Endodermal cell (in vitro differentiated cells): ENCODE data around the gene POLR3E. TPM values are rescaled to one million over a fixed set of nuclear protein-coding genes. Genes with fewer than 3 reads are reported as not detected.
A peak's percentile ranks its signal among the peaks of the same experiment; 100 is the strongest.

Source experiments
- DNase-seq: peaks from one replicate; pipeline ENCODE4 v3.0.0-alpha.2; 2017
- H3K27ac ChIP-seq: 2 replicates; pipeline ENCODE4 v1.5.1; 2013; ENCODE audit warnings: mild to moderate bottlenecking, low read depth, low read length, moderate library complexity
- H3K27me3 ChIP-seq: 2 replicates; pipeline ENCODE4 v1.6.1; 2013; ENCODE audit warnings: mild to moderate bottlenecking, low read length, moderate library complexity; ENCODE audit not compliant: insufficient read depth, control insufficient read depth, poor library complexity, severe bottlenecking
- H3K36me3 ChIP-seq: 2 replicates; pipeline ENCODE4 v1.7.0; 2013; ENCODE audit warnings: mild to moderate bottlenecking, low read length, moderate library complexity; ENCODE audit not compliant: control insufficient read depth, insufficient read depth
- H3K4me1 ChIP-seq: one replicate; pipeline ENCODE4 v1.7.0; 2013; ENCODE audit warnings: low read length; ENCODE audit not compliant: control insufficient read depth, insufficient read depth
- H3K4me3 ChIP-seq: 2 replicates; pipeline ENCODE4 v1.5.1; 2013; ENCODE audit warnings: mild to moderate bottlenecking, low read length, moderate library complexity
- H3K9ac ChIP-seq: 2 replicates; pipeline ENCODE4 v1.6.1; 2013; ENCODE audit warnings: mild to moderate bottlenecking, low read length, moderate library complexity; ENCODE audit not compliant: poor library complexity, severe bottlenecking; ENCODE audit errors: extremely low read depth
- H3K9me3 ChIP-seq: 2 replicates; pipeline ENCODE4 v1.6.1; 2013; ENCODE audit warnings: mild to moderate bottlenecking, low read length, moderate library complexity; ENCODE audit not compliant: control insufficient read depth
- H3K27ac Mint-ChIP-seq: 2 replicates; pipeline ENCODE4 v1.8.0; 2020; ENCODE audit warnings: mixed read lengths
- H3K27me3 Mint-ChIP-seq: 2 replicates; pipeline ENCODE4 v1.8.0; 2021; ENCODE audit warnings: mild to moderate bottlenecking, mixed read lengths; ENCODE audit not compliant: insufficient read depth
- H3K36me3 Mint-ChIP-seq: 2 replicates; pipeline ENCODE4 v1.8.0; 2020; ENCODE audit warnings: low read depth, mixed read lengths
- H3K4me1 Mint-ChIP-seq: 2 replicates; pipeline ENCODE4 v1.8.0; 2020; ENCODE audit warnings: mixed read lengths
- H3K4me3 Mint-ChIP-seq: 2 replicates; pipeline ENCODE4 v1.8.0; 2020; ENCODE audit warnings: mild to moderate bottlenecking, moderate library complexity, mixed read lengths
- H3K9me3 Mint-ChIP-seq: 2 replicates; pipeline ENCODE4 v1.8.0; 2020; ENCODE audit warnings: mild to moderate bottlenecking, mixed read lengths
- WGBS, 2 experiments: methylation state at CpG; one replicate each; pipeline versions ENCODE4 v1.1.5 to v1.1.7; 2013; ENCODE audit warnings: missing lambda C conversion rate in 2 of 2, mixed read lengths in 1 of 2; ENCODE audit not compliant: insufficient coverage in 1 of 2, insufficient read length in 1 of 2; 5-methylcytosine and 5-hydroxymethylcytosine counted together
- total RNA-seq, 2 donors: library from RNA; stranded (reverse); fragmentation: NEBNext Ultra II Directional in 1 of 2; extraction: Animal tissue kit (Norgen Biotek cat#: 25700) in 1 of 2; gene quantifications; 2 replicates in 1 of 2; 3 replicates in 1 of 2; pipeline ENCODE4 v1.2.1, GENCODE V29; 2021
- TF ChIP-seq, protein P1 (sequence below): fragments of 200-600 bp; sonication (generic); conservative IDR thresholded peaks from 2 replicates; pipeline ENCODE4 v1.5.0; 2021; ENCODE audit warnings: antibody characterized with exemption, mild to moderate bottlenecking

The POLR3E gene
- total RNA-seq, 2 donors from 2014 or later, result 73.1 to 73.6 TPM

DNA sequence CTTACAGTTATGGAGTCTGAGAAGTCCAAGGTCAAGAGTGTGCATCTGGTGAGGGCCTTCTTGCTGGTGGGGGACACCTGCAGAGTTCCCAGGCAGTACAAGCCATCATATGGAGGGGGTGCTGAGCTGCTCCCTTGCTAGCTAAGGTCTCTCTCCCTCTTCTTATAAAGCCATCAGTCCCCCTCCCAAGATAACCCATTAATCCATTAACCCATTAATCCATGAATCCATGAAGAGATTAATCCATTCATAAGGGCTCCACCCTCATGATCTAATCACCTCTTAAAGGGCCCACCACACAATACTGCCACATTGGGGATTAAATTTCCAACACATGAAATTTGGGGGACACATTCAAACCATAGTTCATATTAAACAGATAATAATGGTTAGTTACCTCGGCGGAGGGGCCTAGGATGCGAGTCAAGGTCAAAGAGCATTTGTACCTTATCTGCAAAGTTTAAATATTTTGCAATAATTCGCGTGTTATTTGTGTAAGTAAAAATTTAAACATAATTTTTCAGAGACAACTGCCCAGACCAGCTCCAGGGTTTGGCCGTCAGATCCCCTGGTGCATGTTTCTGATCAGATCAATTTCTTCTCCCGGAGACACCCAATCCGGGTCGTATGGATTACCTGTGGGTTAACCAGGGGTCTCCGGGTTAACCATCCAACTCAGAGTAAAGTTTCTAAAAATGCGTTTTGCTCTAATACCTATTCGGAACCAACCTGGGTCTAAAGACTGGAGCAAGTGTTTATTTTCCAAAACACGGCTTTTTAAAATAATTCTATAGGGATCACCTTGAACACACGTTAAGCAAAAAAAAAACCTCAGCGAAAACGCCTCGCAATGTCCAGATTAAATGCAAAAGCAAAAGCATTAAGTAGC lies 740 bp upstream of the POLR3E start:
- Histone ChIP-seq H3K27ac (no peak overlapping the region), H3K36me3 (no peaks in the 10 kb centered on the region), H3K4me3 (peak overlapping the region; percentile 89), H3K4me1 (no peaks in the 10 kb centered on the region), H3K9me3 (no peaks in the 10 kb centered on the region), H3K27me3 (no peaks in the 10 kb centered on the region), H3K9ac (peak overlapping the region; percentile 12)
- Mint-ChIP-seq H3K27ac (peak overlapping the region; percentile 97), H3K27me3 (no peaks in the 10 kb centered on the region), H3K36me3 (peaks cover 6% of the 10 kb centered on the region), H3K4me1 (peaks cover 11% of the 10 kb centered on the region), H3K4me3 (peak overlapping the region; percentile 85), H3K9me3 (no peaks in the 10 kb centered on the region)
- no peak for DNase-seq
- 6 to 17% methylated on average over 14 to 15 of the region's 17 CpGs for WGBS, 2 experiments
- TF ChIP-seq, protein P1, sequence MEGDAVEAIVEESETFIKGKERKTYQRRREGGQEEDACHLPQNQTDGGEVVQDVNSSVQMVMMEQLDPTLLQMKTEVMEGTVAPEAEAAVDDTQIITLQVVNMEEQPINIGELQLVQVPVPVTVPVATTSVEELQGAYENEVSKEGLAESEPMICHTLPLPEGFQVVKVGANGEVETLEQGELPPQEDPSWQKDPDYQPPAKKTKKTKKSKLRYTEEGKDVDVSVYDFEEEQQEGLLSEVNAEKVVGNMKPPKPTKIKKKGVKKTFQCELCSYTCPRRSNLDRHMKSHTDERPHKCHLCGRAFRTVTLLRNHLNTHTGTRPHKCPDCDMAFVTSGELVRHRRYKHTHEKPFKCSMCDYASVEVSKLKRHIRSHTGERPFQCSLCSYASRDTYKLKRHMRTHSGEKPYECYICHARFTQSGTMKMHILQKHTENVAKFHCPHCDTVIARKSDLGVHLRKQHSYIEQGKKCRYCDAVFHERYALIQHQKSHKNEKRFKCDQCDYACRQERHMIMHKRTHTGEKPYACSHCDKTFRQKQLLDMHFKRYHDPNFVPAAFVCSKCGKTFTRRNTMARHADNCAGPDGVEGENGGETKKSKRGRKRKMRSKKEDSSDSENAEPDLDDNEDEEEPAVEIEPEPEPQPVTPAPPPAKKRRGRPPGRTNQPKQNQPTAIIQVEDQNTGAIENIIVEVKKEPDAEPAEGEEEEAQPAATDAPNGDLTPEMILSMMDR, result no peak

DNA sequence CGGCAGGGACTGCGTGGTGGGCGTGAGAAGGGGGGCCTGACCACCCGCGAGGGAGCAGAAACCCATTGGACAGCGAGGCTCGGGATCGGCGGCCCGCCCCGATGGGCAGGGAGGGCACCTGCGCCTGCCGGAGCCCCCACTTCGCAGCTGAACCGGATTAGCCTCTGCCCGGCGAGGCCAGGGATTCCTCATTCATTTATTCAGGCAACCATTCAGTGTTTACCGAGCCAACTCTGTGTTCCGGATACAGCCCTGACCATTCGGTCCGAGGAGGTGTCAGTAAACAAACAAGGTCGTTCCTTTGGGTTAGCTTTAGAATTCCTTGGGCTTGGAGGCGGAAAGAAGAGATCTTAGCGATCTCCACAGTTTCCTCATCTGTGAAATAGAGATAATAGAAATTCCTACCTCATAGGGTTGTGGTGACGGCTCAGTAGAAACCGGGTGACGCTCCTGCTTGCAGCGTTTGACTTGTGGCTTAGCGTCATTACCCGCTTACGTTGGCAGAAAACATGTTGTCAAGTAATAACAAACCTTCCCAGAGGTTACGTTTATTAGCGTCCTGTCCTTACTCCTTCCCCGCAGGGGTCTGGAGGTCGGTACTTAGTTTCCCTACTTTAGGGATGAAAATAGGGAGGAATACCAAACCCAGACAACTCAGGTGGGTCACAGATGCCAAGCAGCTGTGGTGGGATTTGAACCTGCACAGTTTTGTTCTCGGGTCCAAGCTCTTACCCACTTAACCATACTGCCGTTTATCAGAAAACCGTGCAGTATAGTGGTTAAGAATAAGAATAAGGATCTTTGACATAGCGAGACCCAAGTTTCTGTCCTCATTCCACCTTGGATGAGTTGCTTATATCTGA lies 893 bp downstream of the POLR3E start:
- Mint-ChIP-seq H3K27ac (peak overlapping the region; percentile 97), H3K4me3 (peak overlapping the region; percentile 85), H3K9me3 (no peaks in the 10 kb centered on the region), H3K27me3 (no peaks in the 10 kb centered on the region), H3K4me1 (peaks cover 11% of the 10 kb centered on the region), H3K36me3 (peaks cover 19% of the 10 kb centered on the region)
- Histone ChIP-seq H3K27ac (peak overlapping the region; percentile 92), H3K9ac (peak overlapping the region; percentile 93), H3K9me3 (no peaks in the 10 kb centered on the region), H3K36me3 (peaks cover 11% of the 10 kb centered on the region), H3K4me1 (no peaks in the 10 kb centered on the region), H3K27me3 (no peaks in the 10 kb centered on the region), H3K4me3 (peak overlapping the region; percentile 96)
- DNase-seq, result peak; percentile 85
- 10 to 11% methylated on average over 17 to 39 of the region's 39 CpGs for WGBS, 2 experiments
- TF ChIP-seq, protein P1, result no peak

DNA sequence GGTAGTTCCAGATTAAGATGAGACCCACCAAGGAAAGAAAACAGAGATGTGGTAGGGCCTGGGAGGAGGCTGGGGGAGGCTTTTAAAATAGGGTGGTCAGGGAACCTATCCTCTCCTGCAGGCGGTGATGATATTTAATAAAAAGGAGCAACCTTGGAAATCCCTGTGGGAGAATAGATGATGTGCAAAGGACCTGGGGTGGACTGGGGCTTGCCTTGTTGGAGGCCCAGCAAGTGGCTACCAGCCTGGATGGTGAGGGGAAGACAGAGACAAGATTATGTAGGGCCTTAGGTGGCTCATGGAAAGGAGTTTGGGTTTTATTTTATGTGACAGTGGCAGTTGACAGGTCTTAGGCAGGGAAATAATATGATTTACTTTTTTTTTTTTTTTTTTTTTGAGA lies 1.8 kb downstream of the POLR3E start:
- Histone ChIP-seq H3K27ac (no peak overlapping the region), H3K4me3 (peak overlapping the region; percentile 96), H3K4me1 (no peaks in the 10 kb centered on the region), H3K36me3 (peaks cover 15% of the 10 kb centered on the region), H3K9me3 (no peaks in the 10 kb centered on the region), H3K27me3 (no peaks in the 10 kb centered on the region), H3K9ac (no peak overlapping the region)
- Mint-ChIP-seq H3K4me3 (no peak overlapping the region), H3K9me3 (no peaks in the 10 kb centered on the region), H3K27me3 (no peaks in the 10 kb centered on the region), H3K4me1 (peaks cover 11% of the 10 kb centered on the region), H3K36me3 (peaks cover 24% of the 10 kb centered on the region), H3K27ac (no peak overlapping the region)
- 100% methylated on average over 1 of the region's 1 CpG for WGBS, 2 experiments
- no peak for DNase-seq
- TF ChIP-seq, protein P1, result no peak
